PC-3 (cell line): Measurements from ENCODE around the gene RNF26. TPM values are rescaled to one million over a fixed set of nuclear protein-coding genes. Genes with fewer than 3 reads are reported as not detected.

Source experiments
- ATAC-seq: fragments of 200-7000 bp; cut with Tn5 transposase; 2 replicates; pipeline ENCODE4 v1.9.1; 2020; ENCODE audit warnings: mild to moderate bottlenecking, moderate library complexity
- BruUV-seq: library from RNA; stranded (reverse); fragments of 400-500 nt; replicated peaks from 2 replicates; lab custom pipeline; 2021; lab: Mats Ljungman, UMichigan
- CTCF ChIA-PET: fragments of 300-600 bp; sonication (Branson Sonifier 250); formaldehyde crosslinking; loops from one replicate; lab custom pipeline; 2022; ENCODE audit warnings: antibody characterized with exemption; lab: Charles Lee
- POLR2A ChIA-PET: fragments of 300-600 bp; sonication (Branson Sonifier 250); formaldehyde crosslinking; loops from one replicate; lab custom pipeline; 2022; ENCODE audit warnings: antibody characterized with exemption; ENCODE audit not compliant: unreplicated experiment; lab: Charles Lee
- DNase-seq: peaks from one replicate; pipeline ENCODE4 v3.0.0-alpha.2; 2015
- H2AFZ ChIP-seq: fragments of 300-600 bp; sonication (generic); 2 replicates; pipeline ENCODE4 v1.6.0; 2016; ENCODE audit warnings: antibody characterized with exemption, low read length
- H3F3A ChIP-seq: fragments of 300-600 bp; sonication (generic); one replicate; pipeline ENCODE4 v1.6.0; 2017; ENCODE audit warnings: antibody characterized with exemption, low read length, control low read depth, mild to moderate bottlenecking; ENCODE audit not compliant: unreplicated experiment
- H3K27ac ChIP-seq: fragments of 300-600 bp; sonication (generic); 2 replicates; pipeline ENCODE4 v1.5.1; 2016; ENCODE audit warnings: mild to moderate bottlenecking, low read length
- H3K27me3 ChIP-seq: fragments of 300-600 bp; sonication (generic); 2 replicates; pipeline ENCODE4 v1.6.1; 2016; ENCODE audit warnings: low read length, mixed read lengths
- H3K36me3 ChIP-seq: fragments of 300-600 bp; sonication (generic); 2 replicates; pipeline ENCODE4 v1.6.1; 2016; ENCODE audit warnings: low read depth, mixed run types, low read length, mixed read lengths
- H3K4me1 ChIP-seq: fragments of 300-600 bp; sonication (generic); 2 replicates; pipeline ENCODE4 v1.5.1; 2016; ENCODE audit warnings: low read length; ENCODE audit not compliant: insufficient read depth
- H3K4me2 ChIP-seq: fragments of 300-600 bp; sonication (generic); 2 replicates; pipeline ENCODE4 v1.6.0; 2016; ENCODE audit warnings: low read length
- H3K4me3 ChIP-seq: fragments of 300-600 bp; sonication (generic); 2 replicates; pipeline ENCODE4 v1.5.1; 2016; ENCODE audit warnings: mild to moderate bottlenecking, low read length, mixed read lengths
- H3K79me2 ChIP-seq: fragments of 300-600 bp; sonication (generic); 2 replicates; pipeline ENCODE4 v1.6.1; 2017; ENCODE audit warnings: low read length, mixed read lengths
- H3K9ac ChIP-seq: fragments of 300-600 bp; sonication (generic); 2 replicates; pipeline ENCODE4 v1.6.0; 2016; ENCODE audit warnings: mild to moderate bottlenecking, low read length
- H3K9me2 ChIP-seq: fragments of 300-600 bp; sonication (generic); replicated peaks from 2 replicates; pipeline ENCODE4 v1.6.1; 2016; ENCODE audit warnings: mixed run types, low read length, mixed read lengths
- H3K9me3 ChIP-seq: fragments of 300-600 bp; sonication (generic); 2 replicates; pipeline ENCODE4 v1.6.1; 2016; ENCODE audit warnings: low read length, mixed read lengths
- H4K20me1 ChIP-seq: fragments of 300-600 bp; sonication (generic); 2 replicates; pipeline ENCODE4 v1.6.1; 2016; ENCODE audit warnings: low read length, mixed read lengths
- CTCF ChIP-seq: fragments of 300-600 bp; sonication (generic); conservative IDR thresholded peaks from 2 replicates; pipeline ENCODE4 v1.5.1; 2017; ENCODE audit warnings: antibody characterized with exemption, low read depth, mild to moderate bottlenecking, low read length
- EZH2 ChIP-seq: fragments of 300-600 bp; sonication (generic); IDR thresholded peaks from one replicate; pipeline ENCODE4 v1.6.1; 2017; ENCODE audit warnings: antibody characterized with exemption, mild to moderate bottlenecking, low read length; ENCODE audit not compliant: unreplicated experiment
- EZH2phosphoT487 ChIP-seq: fragments of 300-600 bp; sonication (generic); IDR thresholded peaks from 2 replicates; pipeline ENCODE4 v1.6.1; 2018; ENCODE audit warnings: mild to moderate bottlenecking, antibody characterized with exemption, low read length, borderline replicate concordance
- intact Hi-C: fragments of 100-400 bp; cut with micrococcal nuclease; formaldehyde crosslinking; loops from 2 replicates; pipeline ENCODE4 v1.9.0; 2023
- total RNA-seq: library from RNA; depleted of rRNA; stranded (reverse); fragments of >200 nt; gene quantifications from 2 replicates; pipeline ENCODE4 v1.2.3, GENCODE V29; 2014

The RNF26 gene
- total RNA-seq, 1 experiment from 2014 or later = 22.9 TPM

GRCh38 chr11:119363081-119363850, 28.9 kb downstream of the RNF26 start:
- no TSS peak for BruUV-seq
- no peak for ATAC-seq
- intact Hi-C loops = no loop called here

GRCh38 chr11:119363851-119364590, 29.7 kb downstream of the RNF26 start:
- ChIA-PET CTCF (no interaction called here), POLR2A (no interaction called here)
- H3K9ac ChIP-seq = no peak overlapping the region
- H3K9me3 ChIP-seq = no peaks in the 10 kb centered on the region
- ATAC-seq (no peak), DNase-seq (peak; percentile 49)
- H3F3A ChIP-seq = peaks cover 5% of the 10 kb centered on the region
- no peaks in the 10 kb centered on the region for H3K27me3 ChIP-seq
- no peaks in the 10 kb centered on the region for H3K9me2 ChIP-seq
- TF ChIP-seq EZH2phosphoT487 (no peak), CTCF (no peak), EZH2 (no peak)
- no peak overlapping the region for H3K4me3 ChIP-seq
- H3K4me2 ChIP-seq = peak overlapping the region; percentile 12; the same call in 1 of the 2 replicates
- H3K27ac ChIP-seq = no peak overlapping the region
- H2AFZ ChIP-seq = no peak overlapping the region
- BruUV-seq = no TSS peak
- no peaks in the 10 kb centered on the region for H4K20me1 ChIP-seq
- no peaks in the 10 kb centered on the region for H3K36me3 ChIP-seq
- peaks cover 48% of the 10 kb centered on the region for H3K4me1 ChIP-seq
- no peaks in the 10 kb centered on the region for H3K79me2 ChIP-seq
- intact Hi-C loops = no loop called here

More at GRCh38 chr11:119363081-119363850, 28.9 kb downstream of the RNF26 start:
- no peaks in the 10 kb centered on the region for H3K27me3 ChIP-seq
- no peaks in the 10 kb centered on the region for H3K79me2 ChIP-seq
- no peaks in the 10 kb centered on the region for H4K20me1 ChIP-seq
- H3F3A ChIP-seq = peaks cover 5% of the 10 kb centered on the region
- H3K4me1 ChIP-seq = peaks cover 41% of the 10 kb centered on the region
- no peaks in the 10 kb centered on the region for H3K9me3 ChIP-seq
- H3K27ac ChIP-seq = no peak overlapping the region
- H3K4me2 ChIP-seq = peak overlapping the region; percentile 12; the same call in 1 of the 2 replicates
- H3K9me2 ChIP-seq = no peaks in the 10 kb centered on the region
- no peak for DNase-seq
- no peak for TF ChIP-seq EZH2phosphoT487
- no peak for TF ChIP-seq CTCF
- no peak for TF ChIP-seq EZH2
- H3K36me3 ChIP-seq = no peaks in the 10 kb centered on the region
- no peak overlapping the region for H2AFZ ChIP-seq
- CTCF ChIA-PET = interaction anchor here (1.1 kb wide), 1 partner anchor 25 kb away, joined by 3 read pairs; no protein-coding TSS in a partner anchor
- no peak overlapping the region for H3K4me3 ChIP-seq
- no peak overlapping the region for H3K9ac ChIP-seq
- POLR2A ChIA-PET = no interaction called here
